Natural killer cell (primary cell): Measurements from ENCODE around the gene ZFHX2. TPM values are rescaled to one million over a fixed set of nuclear protein-coding genes. Genes with fewer than 3 reads are reported as not detected.

Experiments
- ATAC-seq, 3 donors: fragments of 150-1000 bp in 2 of 3; fragments of 200-7000 bp in 1 of 3; cut with Tn5 transposase; 1 replicate in 1 of 3; 2 replicates in 2 of 3; pipeline ENCODE4 v1.10.0; 2021; ENCODE audit warnings: mild to moderate bottlenecking in 2 of 3, moderate library complexity in 2 of 3
- DNase-seq, 2 donors: peaks; one replicate each; pipeline versions ENCODE4 v3.0.0 to v3.0.0-alpha.2; 2013 to 2021; ENCODE audit warnings: mixed read lengths in 1 of 2
- H3K27ac ChIP-seq: one replicate; pipeline ENCODE4 v1.5.1; 2013; ENCODE audit warnings: mild to moderate bottlenecking, low read length
- H3K27me3 ChIP-seq: one replicate; pipeline ENCODE4 v1.6.1; 2013; ENCODE audit warnings: low read length; ENCODE audit not compliant: control insufficient read depth, insufficient read depth
- H3K36me3 ChIP-seq: one replicate; pipeline ENCODE4 v1.6.1; 2013; ENCODE audit warnings: low read length; ENCODE audit not compliant: control insufficient read depth, insufficient read depth
- H3K4me1 ChIP-seq: one replicate; pipeline ENCODE4 v1.6.1; 2013; ENCODE audit warnings: low read length; ENCODE audit not compliant: control insufficient read depth, insufficient read depth
- H3K4me3 ChIP-seq: one replicate; pipeline ENCODE4 v1.5.1; 2013; ENCODE audit warnings: low read length
- H3K9me3 ChIP-seq: one replicate; pipeline ENCODE4 v1.6.1; 2013; ENCODE audit warnings: low read length; ENCODE audit not compliant: control insufficient read depth, insufficient read depth
- H3K27ac Mint-ChIP-seq, 2 donors: one replicate each; pipeline ENCODE4 v1.8.0; 2022; ENCODE audit warnings: mild to moderate bottlenecking in 2 of 2, mixed read lengths in 2 of 2, moderate library complexity in 1 of 2
- H3K27me3 Mint-ChIP-seq, 2 donors: one replicate each; pipeline ENCODE4 v1.8.0; 2022; ENCODE audit warnings: low read depth in 2 of 2, mixed read lengths in 2 of 2
- H3K36me3 Mint-ChIP-seq: one replicate; pipeline ENCODE4 v1.8.0; 2022; ENCODE audit warnings: mixed read lengths
- H3K4me1 Mint-ChIP-seq, 2 donors: one replicate each; pipeline ENCODE4 v1.8.0; 2022; ENCODE audit warnings: mixed read lengths in 2 of 2
- H3K4me3 Mint-ChIP-seq: one replicate; pipeline ENCODE4 v1.8.0; 2022; ENCODE audit warnings: mild to moderate bottlenecking, moderate library complexity, mixed read lengths
- H3K9me3 Mint-ChIP-seq, 2 donors: one replicate each; pipeline ENCODE4 v1.8.0; 2022; ENCODE audit warnings: mixed read lengths in 2 of 2
- WGBS: methylation state at CpG from one replicate; pipeline ENCODE4 v1.1.7; 2013; ENCODE audit warnings: missing lambda C conversion rate; ENCODE audit not compliant: insufficient coverage; 5-methylcytosine and 5-hydroxymethylcytosine counted together
- intact Hi-C: fragments of 100-400 bp; cut with micrococcal nuclease; formaldehyde crosslinking; loops from one replicate; pipeline ENCODE4 v1.14.2; 2022
- total RNA-seq, 4 donors: library from RNA; stranded (reverse); fragments of 120-200 nt in 1 of 4; gene quantifications; one replicate each; pipeline versions ENCODE4 v1.2.3 to v1.2.4, GENCODE V29; 2013 to 2022
- TF ChIP-seq, protein P1 (sequence below): fragments of 200-600 bp; IDR thresholded peaks from one replicate; pipeline ENCODE4 v1.8.0; 2022; ENCODE audit warnings: antibody characterized with exemption

The ZFHX2 gene
- total RNA-seq, 3 donors from 2014 or later (not counting 1 experiment from before 2014, with no cell fraction given): 0.07 to 0.72 (median 0.45) TPM

DNA sequence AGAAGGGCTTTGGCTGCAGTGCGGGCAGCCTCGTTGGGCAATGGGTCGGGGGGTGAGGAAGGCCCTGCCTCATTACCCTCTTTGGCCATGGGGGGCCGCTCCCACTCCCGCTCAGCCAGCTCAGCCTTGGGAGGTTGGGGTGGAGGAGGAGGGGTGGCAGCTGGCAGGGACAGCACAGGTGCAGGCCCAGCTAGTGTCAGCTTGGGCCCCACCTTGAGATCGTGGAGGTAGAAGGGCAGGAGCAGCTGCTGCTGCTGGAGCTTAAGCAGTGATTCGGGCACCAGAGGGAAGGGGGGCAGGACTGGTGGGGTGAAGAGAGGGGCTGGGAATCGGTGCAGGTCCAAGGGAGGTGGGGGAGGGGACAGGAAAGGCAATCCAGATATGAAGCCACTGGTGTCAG, 26.0 kb downstream of the ZFHX2 start:
- ATAC-seq (no peak), DNase-seq (no peak)
- 91% methylated on average over 8 of the region's 8 CpGs for WGBS
- intact Hi-C loops: no loop called here
- Mint-ChIP-seq H3K27me3 (peaks cover 0 to 2% of the 10 kb centered on the region in 2 donors), H3K4me1 (no peaks in the 10 kb centered on the region), H3K4me3 (no peak overlapping the region), H3K27ac (no peak overlapping the region), H3K9me3 (no peaks in the 10 kb centered on the region), H3K36me3 (no peaks in the 10 kb centered on the region)
- TF ChIP-seq, protein P1, sequence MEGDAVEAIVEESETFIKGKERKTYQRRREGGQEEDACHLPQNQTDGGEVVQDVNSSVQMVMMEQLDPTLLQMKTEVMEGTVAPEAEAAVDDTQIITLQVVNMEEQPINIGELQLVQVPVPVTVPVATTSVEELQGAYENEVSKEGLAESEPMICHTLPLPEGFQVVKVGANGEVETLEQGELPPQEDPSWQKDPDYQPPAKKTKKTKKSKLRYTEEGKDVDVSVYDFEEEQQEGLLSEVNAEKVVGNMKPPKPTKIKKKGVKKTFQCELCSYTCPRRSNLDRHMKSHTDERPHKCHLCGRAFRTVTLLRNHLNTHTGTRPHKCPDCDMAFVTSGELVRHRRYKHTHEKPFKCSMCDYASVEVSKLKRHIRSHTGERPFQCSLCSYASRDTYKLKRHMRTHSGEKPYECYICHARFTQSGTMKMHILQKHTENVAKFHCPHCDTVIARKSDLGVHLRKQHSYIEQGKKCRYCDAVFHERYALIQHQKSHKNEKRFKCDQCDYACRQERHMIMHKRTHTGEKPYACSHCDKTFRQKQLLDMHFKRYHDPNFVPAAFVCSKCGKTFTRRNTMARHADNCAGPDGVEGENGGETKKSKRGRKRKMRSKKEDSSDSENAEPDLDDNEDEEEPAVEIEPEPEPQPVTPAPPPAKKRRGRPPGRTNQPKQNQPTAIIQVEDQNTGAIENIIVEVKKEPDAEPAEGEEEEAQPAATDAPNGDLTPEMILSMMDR: no peak
- no peaks in the 10 kb centered on the region for H3K9me3 ChIP-seq
- no peaks in the 10 kb centered on the region for H3K36me3 ChIP-seq
- no peaks in the 10 kb centered on the region for H3K4me1 ChIP-seq
- H3K27me3 ChIP-seq: no peaks in the 10 kb centered on the region
- H3K27ac ChIP-seq: no peak overlapping the region
- no peak overlapping the region for H3K4me3 ChIP-seq

DNA sequence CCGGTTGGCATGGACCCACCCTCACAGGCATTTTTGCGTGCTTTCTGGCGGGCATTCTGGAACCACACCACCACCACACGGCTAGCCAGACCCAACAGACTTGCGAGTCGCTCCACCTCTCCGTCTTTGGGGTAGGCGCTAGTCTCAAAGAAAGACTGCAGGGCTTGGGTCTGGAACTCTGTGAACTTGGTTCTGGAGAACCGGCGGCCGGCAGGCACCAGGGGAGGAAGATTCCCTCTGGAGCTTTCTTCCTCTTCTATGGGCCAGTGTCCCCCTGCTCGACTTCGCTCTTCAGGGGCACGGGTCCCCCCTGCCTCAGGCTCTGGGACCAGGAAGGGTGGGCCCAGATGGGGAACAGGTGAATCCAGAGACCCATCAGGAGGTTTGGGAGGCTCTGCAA, 26.6 kb downstream of the ZFHX2 start:
- H3K27me3 Mint-ChIP-seq: peaks cover 0 to 2% of the 10 kb centered on the region in 2 donors
- H3K9me3 Mint-ChIP-seq: no peaks in the 10 kb centered on the region
- TF ChIP-seq, protein P1: no peak
- Histone ChIP-seq H3K27me3 (no peaks in the 10 kb centered on the region), H3K4me3 (no peak overlapping the region), H3K36me3 (no peaks in the 10 kb centered on the region), H3K4me1 (no peaks in the 10 kb centered on the region), H3K27ac (no peak overlapping the region), H3K9me3 (no peaks in the 10 kb centered on the region)
- no peak for ATAC-seq
- intact Hi-C loops: no loop called here
- H3K4me3 Mint-ChIP-seq: no peak overlapping the region
- no peaks in the 10 kb centered on the region for H3K36me3 Mint-ChIP-seq
- DNase-seq: no peak
- no peak overlapping the region for H3K27ac Mint-ChIP-seq
- H3K4me1 Mint-ChIP-seq: no peaks in the 10 kb centered on the region
- WGBS: 93% methylated on average over 14 of the region's 14 CpGs

DNA sequence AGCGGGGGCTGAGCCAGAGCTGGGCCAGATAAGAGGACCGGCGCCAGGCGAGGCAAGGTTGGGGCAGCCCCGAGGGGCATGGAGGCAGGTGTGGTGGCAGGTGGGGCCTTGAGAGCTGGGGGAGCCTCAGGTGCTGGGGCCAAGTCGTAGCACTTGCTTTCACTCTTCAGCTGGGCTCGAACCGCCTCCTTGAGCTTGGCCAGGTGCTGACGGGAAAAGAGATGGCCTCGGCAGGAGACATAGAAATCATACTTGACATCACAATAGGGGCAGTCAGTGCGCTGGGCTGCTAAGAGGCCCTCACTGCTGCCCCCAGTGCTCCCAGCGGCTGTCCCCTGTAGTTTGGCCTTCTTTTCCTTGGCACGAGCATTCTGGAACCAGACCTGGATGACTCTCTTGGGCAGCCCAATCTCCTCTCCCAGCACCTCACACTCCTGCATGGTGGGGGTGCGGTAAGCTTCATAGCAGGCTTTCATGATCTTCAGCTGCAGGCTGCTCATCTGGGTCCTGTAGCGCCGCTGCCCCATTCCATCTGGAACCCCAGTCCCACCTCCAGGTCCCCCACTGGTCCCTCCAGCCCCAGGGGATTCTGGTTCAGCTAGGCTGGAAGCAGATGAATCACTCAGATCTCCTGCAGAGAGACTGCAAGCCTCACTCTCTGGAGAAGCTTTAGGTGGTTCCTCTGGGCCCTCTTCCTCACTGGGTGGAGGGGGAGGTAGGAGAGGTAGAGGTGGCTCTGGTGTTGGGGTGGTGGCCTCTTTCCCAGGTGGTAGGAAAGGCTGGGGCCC, 28.1 kb downstream of the ZFHX2 start:
- no peaks in the 10 kb centered on the region for H3K9me3 ChIP-seq
- H3K4me1 Mint-ChIP-seq: no peaks in the 10 kb centered on the region
- H3K4me3 ChIP-seq: no peak overlapping the region
- H3K4me3 Mint-ChIP-seq: no peak overlapping the region
- TF ChIP-seq, protein P1: no peak
- no peak overlapping the region for H3K27ac ChIP-seq
- ATAC-seq (no peak), DNase-seq (no peak)
- H3K9me3 Mint-ChIP-seq: no peaks in the 10 kb centered on the region
- 93% methylated on average over 16 of the region's 16 CpGs for WGBS
- no peaks in the 10 kb centered on the region for H3K4me1 ChIP-seq
- H3K27me3 ChIP-seq: no peaks in the 10 kb centered on the region
- H3K27me3 Mint-ChIP-seq: no peaks in the 10 kb centered on the region
- intact Hi-C loops: no loop called here
- H3K36me3 ChIP-seq: no peaks in the 10 kb centered on the region
- no peaks in the 10 kb centered on the region for H3K36me3 Mint-ChIP-seq
- no peak overlapping the region for H3K27ac Mint-ChIP-seq
